Esophagus mucosa (tissue), 1 donor: ENCODE data around the gene PABPN1. TPM values are rescaled to one million over a fixed set of nuclear protein-coding genes. Genes with fewer than 3 reads are reported as not detected.
"Not testable (repeated sequence)": the region's sequence is repeated elsewhere in the genome, so short reads cannot be mapped to it uniquely, and the experiment has no call there.

Experiments used
- ATAC-seq: fragments of 200-7000 bp; cut with Tn5 transposase; one replicate; pipeline ENCODE4 v1.9.1; 2020
- total RNA-seq: library from RNA; stranded (reverse); gene quantifications from one replicate; pipeline ENCODE4 v1.2.4, GENCODE V29; 2023
- donor health status: DM: yes; HTN: yes; CAD: no.

Gene PABPN1
- 77.7 TPM for total RNA-seq

DNA sequence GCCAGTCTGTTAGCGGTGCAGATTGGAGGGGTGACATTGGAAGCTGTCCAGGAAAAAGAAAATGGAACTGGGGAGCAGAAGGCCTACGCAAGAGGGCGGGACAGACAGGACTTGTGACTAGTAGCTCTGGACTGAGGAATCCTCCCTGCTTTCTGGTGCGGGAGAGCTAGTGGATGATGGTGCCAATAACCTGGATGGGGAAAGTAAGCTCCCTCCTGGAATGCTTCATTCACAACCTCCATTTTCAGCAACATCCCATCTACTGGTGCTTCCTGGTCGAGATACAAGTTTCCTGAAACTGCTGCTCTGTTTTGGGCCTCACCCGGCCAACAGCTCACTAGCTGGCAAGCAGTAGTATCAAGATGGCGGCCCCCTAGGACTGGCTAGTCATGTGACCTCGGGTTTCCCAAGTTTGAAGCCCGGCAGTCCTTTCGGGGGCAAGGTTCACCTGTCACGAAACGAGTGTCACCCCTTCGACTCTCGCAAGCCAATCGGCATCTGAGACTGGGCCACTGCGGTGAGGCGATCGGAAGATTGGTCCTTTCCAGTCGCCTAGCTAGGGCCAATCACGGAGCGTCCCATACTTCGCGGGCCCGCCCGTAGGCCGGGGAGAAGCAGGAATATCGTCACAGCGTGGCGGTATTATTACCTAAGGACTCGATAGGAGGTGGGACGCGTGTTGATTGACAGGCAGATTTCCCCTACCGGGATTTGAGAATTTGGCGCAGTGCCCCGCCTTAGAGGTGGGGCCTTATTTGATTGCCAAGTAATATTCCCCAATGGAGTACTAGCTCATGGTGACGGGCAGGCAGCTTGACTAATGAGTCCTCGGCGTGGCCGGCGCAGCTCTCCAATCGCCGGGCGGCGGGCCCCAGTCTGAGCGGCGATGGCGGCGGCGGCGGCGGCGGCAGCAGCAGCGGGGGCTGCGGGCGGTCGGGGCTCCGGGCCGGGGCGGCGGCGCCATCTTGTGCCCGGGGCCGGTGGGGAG, at the start of gene PABPN1:
PABPN1 (plus strand) TSS at position 874 of the 988 bp plus-strand sequence; CDS start at position 887, 13 bp downstream.
- ATAC-seq = peak; percentile 95

DNA sequence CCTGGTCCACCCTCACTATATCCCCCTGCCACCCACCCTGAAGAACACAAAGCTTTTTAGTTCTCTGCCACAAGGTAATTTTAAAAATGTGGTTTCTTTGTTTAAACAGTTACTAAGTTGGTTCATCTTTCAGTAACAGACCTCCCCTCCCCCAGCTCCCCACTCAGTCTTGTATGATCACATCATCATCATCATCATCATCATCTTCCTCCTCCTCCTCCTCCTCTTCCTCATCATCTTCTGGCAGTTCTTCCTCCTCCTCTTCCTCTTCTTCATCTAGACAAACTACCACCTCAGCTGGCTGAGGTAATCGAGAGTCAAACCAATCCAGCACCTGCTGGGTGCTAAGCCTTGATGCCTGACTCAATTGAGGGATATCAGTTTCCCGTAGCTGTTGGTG, 45.8 kb upstream of the PABPN1 start:
- ATAC-seq = no peak

DNA sequence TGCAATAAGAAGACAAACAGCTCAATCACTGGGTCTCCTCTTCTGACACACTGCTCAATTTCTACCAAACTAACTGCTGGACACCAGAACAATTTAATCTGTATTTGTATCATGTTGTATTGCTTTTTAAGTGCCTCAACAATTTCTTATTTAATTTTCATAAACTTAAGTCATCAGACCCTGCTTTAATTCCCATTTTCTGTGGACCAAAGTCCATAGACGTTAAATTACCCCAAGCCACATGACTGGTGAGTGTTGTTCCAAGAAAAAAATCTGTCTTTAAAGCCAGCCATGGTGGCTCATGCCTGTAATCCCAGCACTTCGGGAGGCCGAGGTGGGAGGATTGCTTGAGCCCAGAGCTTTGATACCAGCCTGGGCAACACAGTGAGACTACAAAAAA, 44.1 kb upstream of the PABPN1 start:
- no peak for ATAC-seq

- ATAC-seq = not testable (repeated sequence)
These were observed 43.3 kb upstream of the PABPN1 start for GRCh38 chr14:23277928-23278327.

- no peak for ATAC-seq
These were observed 40.0 kb upstream of the PABPN1 start for GRCh38 chr14:23281247-23281646.

DNA sequence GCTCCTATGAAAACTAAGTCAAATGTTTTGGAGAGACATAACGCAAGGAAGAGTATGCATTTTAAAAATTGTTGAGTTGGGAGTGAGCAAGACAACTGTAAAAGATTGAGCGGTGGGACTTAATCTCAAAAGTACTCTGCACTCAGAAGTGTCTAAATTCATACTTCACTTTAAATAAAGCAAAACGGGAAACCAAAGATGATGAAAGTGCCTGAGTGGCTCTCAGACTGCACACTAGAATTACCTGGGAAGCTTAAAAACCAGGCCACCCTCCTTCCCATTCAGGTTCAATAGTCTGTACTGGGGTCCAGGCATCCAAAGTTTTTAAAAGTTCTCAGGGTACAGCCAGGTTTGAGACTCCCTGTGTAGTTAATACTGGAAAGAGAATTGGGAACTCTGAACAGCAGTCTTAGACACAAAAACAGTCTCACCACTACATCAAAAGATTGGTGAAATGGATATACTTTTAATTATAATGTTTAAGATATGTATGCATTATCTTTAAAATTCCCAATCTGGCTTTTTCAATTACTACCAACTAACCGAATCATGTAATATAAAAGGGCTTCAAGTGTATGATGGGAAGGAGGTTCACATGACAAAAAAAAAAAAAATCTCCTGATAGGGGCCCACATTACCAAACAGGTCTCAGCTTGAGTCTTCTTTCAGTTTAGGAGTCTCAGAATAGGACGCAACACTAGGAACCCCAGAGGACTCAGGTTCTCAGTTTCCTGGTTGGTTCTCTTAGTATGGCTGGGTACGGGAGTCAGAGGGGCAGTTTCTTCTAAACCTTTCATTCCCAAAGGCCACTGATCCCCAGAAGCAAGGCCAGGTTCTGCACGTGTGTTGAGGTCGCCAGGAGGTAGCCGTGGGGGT, 36.4 kb upstream of the PABPN1 start:
- no peak for ATAC-seq

DNA sequence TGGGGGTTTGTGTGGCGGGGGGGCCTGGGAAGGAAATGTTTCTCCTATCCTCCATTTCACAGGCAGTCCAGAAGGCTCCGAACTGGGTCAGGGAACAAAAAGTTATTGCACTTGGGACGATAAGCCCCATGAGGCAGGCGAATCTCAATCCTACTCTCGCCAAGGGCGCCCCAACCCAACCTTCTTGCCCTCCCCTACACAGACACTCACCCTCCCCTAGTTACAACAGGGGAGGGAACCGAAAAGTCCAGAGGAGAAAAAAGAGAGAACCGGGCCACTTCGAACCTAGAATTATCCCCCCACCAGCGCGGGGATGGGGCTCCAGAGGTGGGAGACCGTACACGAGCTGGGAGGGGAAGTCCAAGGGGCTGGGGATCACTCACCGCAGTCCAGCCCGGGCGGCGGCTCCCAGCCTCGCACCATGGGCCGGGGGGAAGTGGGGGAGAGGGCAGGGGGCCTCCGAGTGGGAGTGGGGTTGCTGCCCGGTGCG, 35.7 kb upstream of the PABPN1 start:
- ATAC-seq = peak; percentile 28

DNA sequence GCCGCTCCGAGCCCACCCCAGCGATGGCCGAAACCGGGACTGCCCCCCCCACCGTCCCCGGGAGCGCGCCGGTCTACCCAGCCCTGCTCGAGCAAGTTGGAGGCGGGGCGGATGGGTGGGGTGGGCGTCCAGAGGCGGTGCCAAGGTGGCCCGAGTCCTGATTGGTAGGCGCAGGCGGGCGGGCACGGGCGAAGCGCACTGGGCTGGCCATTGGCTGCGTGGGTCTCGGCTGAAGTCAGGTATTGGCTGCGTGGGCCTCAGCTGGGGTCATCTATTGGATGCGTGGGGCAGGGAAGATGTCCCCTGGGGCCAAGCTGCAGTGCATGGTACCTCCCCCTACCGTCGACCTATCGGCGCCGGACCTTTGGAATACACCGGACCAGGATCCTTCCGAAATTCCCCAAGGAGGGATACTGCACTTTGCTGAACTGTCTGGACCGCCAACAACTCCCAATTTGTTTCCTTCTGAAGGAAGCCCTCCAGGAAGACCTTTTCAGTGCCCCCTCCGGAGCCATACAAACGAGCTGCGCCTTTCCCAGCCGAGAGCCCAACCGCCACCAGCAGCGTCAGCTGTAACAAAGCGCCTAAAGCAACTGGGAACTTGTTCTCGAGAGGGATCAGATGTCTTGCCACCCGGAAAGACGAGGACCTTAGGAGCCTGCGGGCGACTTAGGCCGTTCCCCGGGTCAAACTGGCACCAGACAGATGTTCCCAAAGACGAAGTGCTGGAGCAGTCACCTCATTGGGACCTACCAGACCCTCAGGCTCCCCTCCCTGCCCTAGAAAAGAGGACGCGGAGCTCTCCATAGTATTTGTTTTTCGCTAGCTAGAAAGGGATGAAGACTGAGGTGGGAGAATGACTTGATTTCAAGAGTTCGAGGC, 35.0 kb upstream of the PABPN1 start, which contains the start of gene HOMEZ:
HOMEZ (minus strand) TSS at position 113 of the 882 bp plus-strand sequence. CDS start 180 bp downstream, outside the sequence.
- ATAC-seq = peak; percentile 99

GRCh38 chr14:23286902-23287479, 34.3 kb upstream of the PABPN1 start:
- no peak for ATAC-seq

DNA sequence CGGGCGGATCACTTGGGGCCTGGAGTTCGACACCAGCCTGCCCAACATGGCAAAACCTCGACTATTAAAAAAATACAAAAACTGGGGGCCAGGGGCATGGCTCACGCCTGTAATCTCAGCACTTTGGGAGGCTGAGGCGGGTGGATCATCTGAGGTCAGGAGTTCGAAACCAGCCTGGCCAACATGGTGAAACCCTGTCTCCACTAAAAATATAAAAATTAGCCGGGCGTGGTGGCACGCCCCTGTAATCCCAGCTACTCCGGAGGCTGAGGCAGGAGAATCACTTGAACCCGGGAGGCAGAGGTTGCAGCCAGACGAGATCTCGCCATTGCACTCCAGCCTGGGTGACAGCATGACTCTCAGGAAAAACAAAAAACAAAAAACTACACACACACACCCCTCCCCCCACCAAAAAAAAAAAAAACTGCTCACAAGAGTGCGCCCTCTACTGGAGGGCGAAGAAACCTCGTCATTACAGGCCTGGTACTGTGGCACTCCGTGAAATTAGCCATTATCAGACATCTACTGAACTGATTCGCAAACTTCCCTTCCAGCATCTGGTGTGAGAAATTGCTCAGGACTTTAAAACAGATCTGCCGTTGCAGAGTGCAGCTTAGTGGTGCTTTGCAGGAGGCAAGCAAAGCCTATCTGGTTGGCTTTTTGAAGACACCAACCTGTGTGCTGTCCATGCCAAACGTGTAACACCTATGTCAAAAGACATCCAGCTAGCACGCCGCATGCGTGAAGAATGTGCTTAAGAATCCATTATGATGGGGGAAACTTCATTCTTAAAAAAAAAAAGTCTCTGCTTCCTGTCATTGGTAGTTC, 26.3 kb upstream of the PABPN1 start:
- peak; percentile 40 for ATAC-seq

DNA sequence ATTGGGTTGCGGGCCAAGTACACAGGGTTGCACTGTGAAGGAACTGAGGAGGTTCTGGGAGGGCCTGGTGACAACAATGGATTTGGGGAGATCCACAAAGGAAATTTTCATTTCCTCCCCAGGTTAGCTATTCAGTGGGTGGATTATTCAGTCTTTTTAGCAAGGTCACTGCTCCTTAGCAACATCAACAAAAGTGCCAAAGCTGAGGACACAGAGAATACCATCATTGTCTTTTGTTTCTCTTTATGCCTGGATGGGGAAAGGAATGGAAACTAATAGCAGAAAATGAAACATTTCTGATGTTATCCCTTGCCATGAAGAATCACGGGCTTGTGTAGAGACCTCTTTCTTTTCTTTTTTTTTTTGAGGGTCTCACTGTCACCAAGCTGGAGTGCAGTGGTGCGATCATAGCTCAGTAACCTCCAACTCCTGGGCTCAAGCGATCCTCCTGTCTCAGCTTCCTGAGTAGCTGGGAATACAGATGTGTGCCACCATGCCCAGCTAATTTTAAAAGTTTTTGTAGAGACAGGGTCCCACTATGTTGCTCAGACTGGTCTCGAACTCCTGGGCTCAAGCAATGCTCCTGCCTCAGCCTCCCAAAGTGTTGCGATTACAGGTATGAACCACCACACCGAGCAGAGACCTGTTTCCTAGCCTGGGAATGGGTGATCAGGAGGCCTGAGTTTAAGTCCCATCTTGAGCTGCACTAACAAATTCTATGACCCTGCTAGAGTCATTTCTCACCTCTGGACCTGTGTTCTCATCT, 25.1 kb upstream of the PABPN1 start:
- ATAC-seq = no peak

DNA sequence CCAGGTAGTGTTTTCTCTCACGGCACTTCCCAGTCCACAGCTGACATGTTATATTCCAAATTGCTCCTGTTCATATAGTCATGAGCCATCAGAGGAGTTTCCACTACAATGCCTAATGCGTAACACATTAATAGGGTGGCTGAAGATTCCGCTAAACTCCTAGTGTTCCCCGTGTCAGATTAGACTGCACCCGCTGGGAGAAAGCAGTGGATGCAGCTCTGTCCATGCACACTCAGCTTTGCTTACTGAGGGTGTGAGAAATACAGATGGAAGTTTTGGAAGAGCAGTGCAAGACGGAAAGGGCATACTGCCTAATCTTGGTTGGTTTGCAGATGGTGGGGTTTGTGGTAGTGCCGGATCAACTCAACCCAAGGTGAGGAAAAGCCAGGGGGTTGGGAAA, 24.2 kb upstream of the PABPN1 start:
- no peak for ATAC-seq

DNA sequence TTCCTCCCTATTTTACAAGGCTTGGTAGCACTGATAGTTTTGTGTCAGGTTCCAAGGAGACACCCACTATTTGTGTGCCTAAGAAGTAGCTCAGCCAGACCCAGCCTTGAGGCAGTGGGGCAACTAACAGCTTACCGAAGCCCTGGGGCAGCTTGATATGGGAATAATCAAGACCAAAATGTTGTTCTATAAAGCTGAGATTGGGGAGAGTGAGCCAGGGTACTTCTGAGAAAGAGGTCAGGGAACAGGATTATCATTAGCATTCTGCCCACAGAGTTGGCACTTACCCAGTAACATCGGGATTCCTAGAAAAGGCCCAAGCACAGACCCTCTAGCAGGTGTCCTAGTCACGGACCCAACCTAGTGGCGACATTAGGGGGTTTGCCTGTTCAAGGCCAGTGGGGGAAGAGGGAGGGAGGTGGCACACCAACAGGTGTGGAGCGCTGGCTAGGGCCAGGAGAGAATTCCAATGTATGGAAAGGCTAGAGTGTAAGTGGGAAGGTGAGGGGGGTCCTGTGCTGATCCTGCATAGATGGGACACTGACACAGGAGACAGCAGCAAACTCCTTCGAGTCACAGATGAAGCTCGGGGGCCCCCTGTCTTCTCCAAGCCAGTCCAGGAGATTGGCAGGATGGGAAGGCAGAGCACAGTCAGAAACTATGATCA, 23.5 kb upstream of the PABPN1 start:
- ATAC-seq = no peak

GRCh38 chr14:23299211-23299957, 21.9 kb upstream of the PABPN1 start:
- ATAC-seq = peak; percentile 15

DNA sequence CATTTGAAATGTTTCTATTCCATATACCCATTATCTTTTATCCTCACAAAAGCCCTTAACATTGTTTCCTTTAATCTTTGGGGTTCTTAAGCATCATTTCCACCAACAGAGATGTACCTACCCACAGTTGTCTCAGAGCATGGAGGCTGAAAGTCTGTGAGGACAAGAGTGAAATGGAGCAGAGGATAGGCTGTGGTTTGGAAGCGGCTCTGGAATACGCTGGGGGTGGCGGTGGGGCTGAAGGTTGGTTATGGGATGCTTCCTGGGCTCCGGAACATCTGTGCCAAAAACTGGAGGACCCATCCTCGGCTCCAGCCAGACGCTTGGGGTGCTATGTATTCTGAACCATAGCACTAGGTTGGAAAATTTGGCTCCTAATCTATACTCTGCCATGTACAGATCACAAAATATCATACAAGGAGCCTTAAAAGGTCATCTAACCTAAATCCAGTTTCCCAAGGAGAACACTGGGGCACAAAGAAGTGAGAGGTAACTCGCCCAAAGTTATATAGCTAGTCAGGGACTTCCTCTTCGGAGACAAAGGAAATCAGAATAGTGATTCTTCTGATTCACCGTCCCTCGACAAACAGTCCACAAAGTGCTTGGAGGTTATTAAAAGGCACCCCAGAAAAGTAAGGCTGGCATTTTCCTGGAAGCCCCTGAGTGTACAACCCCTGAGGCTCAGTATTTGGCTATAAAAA, 21.1 kb upstream of the PABPN1 start:
- no peak for ATAC-seq

DNA sequence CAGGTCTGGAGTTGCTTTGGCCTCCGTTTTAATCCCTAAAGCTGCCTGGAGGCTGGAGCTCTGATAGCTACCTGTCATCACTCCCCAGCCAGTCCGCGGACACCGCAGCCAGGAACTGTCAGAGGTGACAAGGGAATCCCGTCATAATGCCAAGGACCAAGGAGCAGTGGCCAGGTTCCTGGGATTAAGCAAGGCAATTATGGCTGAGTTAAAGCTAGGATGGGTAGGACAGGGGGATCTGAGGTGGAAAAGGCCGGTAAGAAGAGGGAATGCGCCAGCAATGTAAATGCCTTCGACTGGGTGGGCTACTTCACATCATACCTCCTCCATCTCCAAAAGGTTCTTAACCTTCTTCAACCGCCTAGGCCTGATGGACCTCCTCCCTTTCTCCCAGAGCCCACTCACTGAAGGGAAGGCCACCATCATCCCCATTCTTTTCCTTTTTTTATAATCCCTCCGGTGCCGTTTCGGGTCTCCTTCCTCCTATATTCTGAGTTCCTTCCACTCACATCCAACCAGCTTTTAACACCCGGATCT, 20.5 kb upstream of the PABPN1 start:
- peak; percentile 7 for ATAC-seq

GRCh38 chr14:23301288-23301968, 19.8 kb upstream of the PABPN1 start:
- ATAC-seq = peak; percentile 83
